ENCODE results near the gene GP1BB.
A peak's percentile ranks its signal among the peaks of the same experiment; 100 is the strongest.

The GP1BB gene

DNA sequence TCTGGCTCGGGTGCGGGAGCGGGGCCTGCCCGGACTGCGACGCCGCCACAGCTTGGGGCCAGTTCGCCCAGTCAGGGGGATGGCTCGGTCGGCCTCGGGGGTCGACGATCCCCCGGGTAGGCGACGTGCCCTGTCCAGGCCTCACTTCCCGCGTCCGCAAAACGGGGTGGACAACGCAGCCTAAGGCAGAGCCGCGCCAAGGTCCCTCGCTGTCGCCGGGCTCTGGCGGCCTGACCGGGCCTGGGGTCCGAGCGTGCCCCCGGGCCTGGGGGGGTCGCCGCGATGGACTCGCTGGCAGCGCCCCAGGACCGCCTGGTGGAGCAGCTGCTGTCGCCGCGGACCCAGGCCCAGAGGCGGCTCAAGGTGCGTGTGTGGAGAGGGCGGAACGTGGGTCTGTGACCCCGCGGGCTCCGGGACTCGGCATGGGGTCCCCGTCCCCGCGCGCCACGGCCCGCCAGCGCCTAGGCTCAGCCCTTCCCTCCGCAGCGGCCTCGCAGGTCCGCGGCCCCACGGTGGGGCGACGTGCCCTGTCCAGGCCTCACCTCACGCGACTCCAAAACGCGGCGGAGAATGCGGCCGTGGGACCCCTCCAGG lies 4.8 kb upstream of the GP1BB start:
- intact Hi-C loops (cut with DNase I; ENCODE audit: low total_unique reads): loop anchor here (5.0 to 10.0 kb wide), 3 partner anchors 41 to 424 kb away; partner anchors contain the start of genes CDC45, CLTCL1 and UFD1

DNA sequence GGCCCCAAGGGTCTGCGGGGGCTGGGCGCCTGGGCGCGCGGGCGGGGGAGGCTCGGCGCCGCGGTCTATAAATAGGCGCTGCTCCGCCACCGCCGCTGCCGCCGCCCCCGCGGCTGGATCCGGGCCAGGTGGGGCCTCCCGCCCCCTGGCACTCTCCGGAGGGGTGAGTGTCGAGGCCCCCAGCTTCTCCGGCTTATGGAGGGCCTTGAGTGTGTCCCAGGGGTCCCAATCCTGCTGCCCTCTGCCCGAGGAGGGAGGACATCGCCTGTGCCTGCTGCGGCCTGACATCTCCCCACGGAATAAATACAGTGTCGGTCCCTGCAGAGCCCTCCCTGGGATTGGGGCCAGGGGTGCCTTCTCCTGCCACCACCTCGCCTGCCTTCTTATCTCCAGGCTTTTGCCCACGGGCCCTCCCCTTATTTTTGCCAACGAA lies 4.3 kb upstream of the GP1BB start:
- intact Hi-C loops (cut with DNase I; ENCODE audit: low total_unique reads): loop anchor here (5.0 to 10.0 kb wide), 3 partner anchors 42 to 424 kb away; partner anchors contain the start of genes CDC45, CLTCL1 and UFD1
- Histone ChIP-seq H3K4me1 (peaks cover 0 to 40% (median 34%) of the 10 kb centered on the region in 4 donors), H3K4me3 (peak overlapping the region; percentile 68 to 90), H3K27ac (peak overlapping the region; percentile 84 to 87), H3K36me3 (peaks cover 0 to 32% (median 32%) of the 10 kb centered on the region in 3 donors), H3K9me3 (no peaks in the 10 kb centered on the region), H3K27me3 (peaks cover 0 to 7% of the 10 kb centered on the region in 2 donors)
- no peak for TF ChIP-seq CTCF (IDR thresholded peaks at IDR 0.05)
- DNase-seq: no peak

More for the DNA sequence above, 4.8 kb upstream of the GP1BB start:
- H3K36me3 ChIP-seq: peaks cover 0 to 32% (median 32%) of the 10 kb centered on the region in 3 donors
- no peak for DNase-seq
- peak overlapping the region; percentile 68 to 90 for H3K4me3 ChIP-seq
- peaks cover 0 to 45% (median 38%) of the 10 kb centered on the region in 4 donors for H3K4me1 ChIP-seq
- H3K9me3 ChIP-seq: no peaks in the 10 kb centered on the region
- H3K27ac ChIP-seq: peak overlapping the region; percentile 84 to 87
- H3K27me3 ChIP-seq: peaks cover 0 to 12% of the 10 kb centered on the region in 2 donors
- no peak for TF ChIP-seq CTCF (IDR thresholded peaks at IDR 0.05)

- no peak for TF ChIP-seq CTCF (IDR thresholded peaks at IDR 0.05)
- peaks cover 0 to 6% of the 10 kb centered on the region in 2 donors for H3K27me3 ChIP-seq
- H3K27ac ChIP-seq: peak overlapping the region; percentile 84 to 87
- H3K36me3 ChIP-seq: peaks cover 0 to 32% (median 32%) of the 10 kb centered on the region in 3 donors
- peaks cover 0 to 38% (median 32%) of the 10 kb centered on the region in 4 donors for H3K4me1 ChIP-seq
- no peaks in the 10 kb centered on the region for H3K9me3 ChIP-seq
- intact Hi-C loops (cut with DNase I; ENCODE audit: low total_unique reads): loop anchor here (5.0 to 10.0 kb wide), 4 partner anchors 42 to 425 kb away; partner anchors contain the start of genes CDC45, CLTCL1, GNB1L and RTL10
- no peak for DNase-seq
- H3K4me3 ChIP-seq: peak overlapping the region; percentile 68 to 90
Observed at GRCh38 chr22:19719488-19720021, 3.8 kb upstream of the GP1BB start.

DNA sequence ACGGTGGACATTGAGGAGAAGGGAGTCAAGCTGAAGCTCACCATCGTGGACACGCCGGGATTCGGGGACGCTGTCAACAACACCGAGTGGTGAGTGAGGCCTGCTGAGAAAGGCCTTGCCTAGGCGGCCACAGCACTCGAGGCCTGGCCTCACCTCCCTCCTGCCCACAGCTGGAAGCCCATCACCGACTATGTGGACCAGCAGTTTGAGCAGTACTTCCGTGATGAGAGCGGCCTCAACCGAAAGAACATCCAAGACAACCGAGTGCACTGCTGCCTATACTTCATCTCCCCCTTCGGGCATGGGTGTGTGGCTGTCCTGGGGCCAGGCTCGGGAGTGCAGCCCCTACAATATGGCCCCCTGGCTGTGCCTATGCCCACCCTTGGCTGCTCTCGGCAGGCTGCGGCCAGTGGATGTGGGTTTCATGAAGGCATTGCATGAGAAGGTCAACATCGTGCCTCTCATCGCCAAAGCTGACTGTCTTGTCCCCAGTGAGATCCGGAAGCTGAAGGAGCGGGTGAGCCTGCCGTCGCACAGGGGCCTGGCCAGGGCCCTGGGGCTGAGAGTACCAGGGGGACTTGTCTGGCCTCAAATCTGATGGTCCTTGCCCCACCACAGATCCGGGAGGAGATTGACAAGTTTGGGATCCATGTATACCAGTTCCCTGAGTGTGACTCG lies 3.0 kb upstream of the GP1BB start:
- no peak for TF ChIP-seq CTCF (IDR thresholded peaks at IDR 0.05)
- intact Hi-C loops (cut with DNase I; ENCODE audit: low total_unique reads): loop anchor here (10.0 kb wide), 1 partner anchor 135 kb away; the partner anchor contains the start of genes GNB1L and RTL10
- H3K4me1 ChIP-seq: peaks cover 0 to 31% (median 25%) of the 10 kb centered on the region in 4 donors
- H3K4me3 ChIP-seq: no peak overlapping the region
- no peaks in the 10 kb centered on the region for H3K27me3 ChIP-seq
- H3K9me3 ChIP-seq: no peaks in the 10 kb centered on the region
- H3K27ac ChIP-seq: peak overlapping the region; percentile 84 to 87
- DNase-seq: no peak
- peaks cover 0 to 32% (median 32%) of the 10 kb centered on the region in 3 donors for H3K36me3 ChIP-seq

GRCh38 chr22:19720999-19721329 lies 2.4 kb upstream of the GP1BB start:
- no peak for TF ChIP-seq CTCF (IDR thresholded peaks at IDR 0.05)
- Histone ChIP-seq H3K9me3 (no peaks in the 10 kb centered on the region), H3K4me1 (peaks cover 0 to 29% (median 23%) of the 10 kb centered on the region in 4 donors), H3K36me3 (peaks cover 0 to 32% (median 32%) of the 10 kb centered on the region in 3 donors), H3K27me3 (no peaks in the 10 kb centered on the region), H3K4me3 (no peak overlapping the region), H3K27ac (no peak overlapping the region)
- intact Hi-C loops (cut with DNase I; ENCODE audit: low total_unique reads): loop anchor here (10.0 kb wide), 1 partner anchor 134 kb away; the partner anchor contains the start of genes GNB1L and RTL10
- no peak for DNase-seq
